ENCODE results near the gene P2RX6. TPM values are rescaled to one million over a fixed set of nuclear protein-coding genes. Genes with fewer than 3 reads are reported as not detected.

Gene P2RX6
- total and polyA plus RNA-seq, 9 of the 15 experiments (the other 6 are each of a cell fraction or from before 2014, with no cell fraction given) = 0.01 to 3.9 (median 1.5) TPM; not detected in 1

GRCh38 chr22:20998411-20999336 lies 16.3 kb upstream of the P2RX6 start (continued):
- TF ChIP-seq ARID3B (CRISPR knock-in tag; IDR thresholded peaks at IDR 0.05; ENCODE audit: borderline replicate concordance) (0 out of 2 replicates have a peak, but pooled peaks have one; percentile 64), ZBTB17 (CRISPR knock-in tag; IDR thresholded peaks at IDR 0.05) (peak; percentile 66; the same call in 1 of the 2 replicates), ZNF212 (CRISPR knock-in tag; IDR thresholded peaks at IDR 0.05) (peak; percentile 5; the same call in 1 of the 2 replicates), ZMIZ1 (IDR thresholded peaks at IDR 0.05; ENCODE audit: low read depth in 2 of 2, low read length in 2 of 2) (peak in 1 of 2 experiments; percentile 9; a peak in 1 of 4 replicates), ZNF695 (CRISPR knock-in tag; IDR thresholded peaks at IDR 0.05) (peak; percentile 52; the same call in 1 of the 2 replicates), HMGXB4 (CRISPR knock-in tag; IDR thresholded peaks at IDR 0.05) (0 out of 2 replicates have a peak, but pooled peaks have one; percentile 8), TBL1XR1 (IDR thresholded peaks at IDR 0.05; ENCODE audit: low read length in 2 of 2) (peak; percentile 27 to 49; a peak in 2 of 4 replicates), KLF1 (tag; IDR thresholded peaks at IDR 0.05) (peak; percentile 10; the same call in 1 of the 2 replicates), E2F3 (CRISPR knock-in tag; IDR thresholded peaks at IDR 0.05) (peak; percentile 19; the same call in 1 of the 2 replicates), CHD2 (IDR thresholded peaks at IDR 0.05; ENCODE audit: low read depth, low read length) (peak; percentile 14; the same call in 1 of the 2 replicates), ZNF165 (CRISPR knock-in tag; IDR thresholded peaks at IDR 0.05; ENCODE audit: borderline replicate concordance) (peak; percentile 78; the same call in 1 of the 2 replicates), GTF2F1 (IDR thresholded peaks at IDR 0.05; ENCODE audit: low read depth, low read length) (no peak; the same call in 1 of the 2 replicates), THAP7 (CRISPR knock-in tag; IDR thresholded peaks at IDR 0.05) (no peak)

All from K562 (cell line).